ENCODE results near the gene RAB25. TPM values are rescaled to one million over a fixed set of nuclear protein-coding genes. Genes with fewer than 3 reads are reported as not detected.

RAB25 gene
- total and polyA plus RNA-seq, 2 of the 13 experiments (the other 11 are each of a cell fraction or from before 2014, with no cell fraction given): 0.20 to 0.22 TPM

GRCh38 chr1:156096640-156097391 is 35.9 kb downstream of the RAB25 start (continued):
- TF ChIP-seq MAFK (conservative IDR thresholded peaks at IDR 0.05 in 1 of 2, IDR thresholded peaks at IDR 0.05 in 1 of 2; ENCODE audit: low read length in 2 of 2): no peak
- peak; percentile 56; the same call in 1 of the 2 replicates for TF ChIP-seq SP5 (CRISPR knock-in tag; IDR thresholded peaks at IDR 0.05; ENCODE audit: borderline replicate concordance, low read depth)
- peak; percentile 88 for TF ChIP-seq SMC3 (IDR thresholded peaks at IDR 0.05; ENCODE audit: low read length)
- peak; percentile 52 for TF ChIP-seq KDM5B (CRISPR knock-in tag; IDR thresholded peaks at IDR 0.05; ENCODE audit: borderline replicate concordance)
- 0 out of 4 replicates have a peak, but pooled peaks of 1 of the 2 experiments have one; percentile 44 for TF ChIP-seq EP300 (IDR thresholded peaks at IDR 0.05; ENCODE audit: low read depth in 2 of 2, low read length in 2 of 2)
- TF ChIP-seq EP300 (CRISPR knock-in tag; IDR thresholded peaks at IDR 0.05; ENCODE audit: borderline replicate concordance): no peak
- no peak for TF ChIP-seq ARNT (IDR thresholded peaks at IDR 0.05)
- TF ChIP-seq SOX6 (IDR thresholded peaks at IDR 0.05): no peak
- peak; percentile 36; the same call in 1 of the 2 replicates for TF ChIP-seq SOX6 (CRISPR knock-in tag; IDR thresholded peaks at IDR 0.05)
- TF ChIP-seq IRX3 (CRISPR knock-in tag; IDR thresholded peaks at IDR 0.05; ENCODE audit: borderline replicate concordance, low read depth): no peak
- TF ChIP-seq ARID3A (IDR thresholded peaks at IDR 0.05; ENCODE audit: low read depth, low read length): no peak
- no peak for TF ChIP-seq NR1H2 (CRISPR knock-in tag; IDR thresholded peaks at IDR 0.05; ENCODE audit: borderline replicate concordance, low read depth)
- TF ChIP-seq HOXA5 (CRISPR knock-in tag; IDR thresholded peaks at IDR 0.05): no peak
- 0 out of 3 replicates have a peak, but pooled peaks have one; percentile 26 for TF ChIP-seq MXI1 (IDR thresholded peaks at IDR 0.05; ENCODE audit: borderline replicate concordance, low read depth, low read length)
- TF ChIP-seq ZNF720 (CRISPR knock-in tag; IDR thresholded peaks at IDR 0.05): no peak
- 0 out of 2 replicates have a peak, but pooled peaks have one; percentile 45 for TF ChIP-seq ZNF253 (CRISPR knock-in tag; IDR thresholded peaks at IDR 0.05; ENCODE audit: borderline replicate concordance)
- TF ChIP-seq RXRA (CRISPR knock-in tag; IDR thresholded peaks at IDR 0.05): peak; percentile 70; the same call in 1 of the 2 replicates
- TF ChIP-seq THAP9 (CRISPR knock-in tag; IDR thresholded peaks at IDR 0.05; ENCODE audit: borderline replicate concordance): peak; percentile 51; the same call in 1 of the 2 replicates
- no peak for TF ChIP-seq ZNF672 (CRISPR knock-in tag; IDR thresholded peaks at IDR 0.05)
- TF ChIP-seq ZNF614 (CRISPR knock-in tag; IDR thresholded peaks at IDR 0.05; ENCODE audit: borderline replicate concordance): 0 out of 2 replicates have a peak, but pooled peaks have one; percentile 32
